ENCODE data around the gene PGP. TPM values are rescaled to one million over a fixed set of nuclear protein-coding genes. Genes with fewer than 3 reads are reported as not detected.

The PGP gene
- total and polyA plus RNA-seq, 10 of the 15 experiments (the other 5 are each of a cell fraction or from before 2014, with no cell fraction given), result 0.42 to 28.0 (median 12.1) TPM

- intact Hi-C loops (cut with micrococcal nuclease; ENCODE audit: unreplicated experiment), result loop anchor here (5.0 kb wide), 1 partner anchor 43 kb away; the partner anchor contains the start of gene ECI1
- Histone ChIP-seq H4K20me1 (ENCODE audit: control insufficient read depth, insufficient read depth) (no peaks in the 10 kb centered on the region), H3K36me3 (ENCODE audit: control insufficient read depth in 2 of 2, insufficient read depth in 2 of 2, low read length in 1 of 2) (peaks cover 8 to 19% of the 10 kb centered on the region in 2 experiments; a peak in 3 of 4 replicates), H3K4me2 (ENCODE audit: control insufficient read depth, insufficient read depth) (no peak overlapping the region), H3K27ac (ENCODE audit: control insufficient read depth, insufficient read depth) (no peak overlapping the region), H3K27me3 (replicated peaks in 1 of 2; ENCODE audit: control insufficient read depth in 2 of 2, insufficient read depth in 2 of 2, low read length in 1 of 2) (no peaks in the 10 kb centered on the region), H3K79me2 (ENCODE audit: control insufficient read depth, insufficient read depth, low read length) (peaks cover 33% of the 10 kb centered on the region), H3K4me1 (ENCODE audit: control insufficient read depth, insufficient read depth, low read length) (peaks cover 6% of the 10 kb centered on the region; the same call in 1 of the 2 replicates), H3K9ac (ENCODE audit: control insufficient read depth, insufficient read depth, low read length) (no peak overlapping the region), H3K9me3 (replicated peaks; ENCODE audit: control insufficient read depth, insufficient read depth, low read length) (no peaks in the 10 kb centered on the region), H3K4me3 (no peak overlapping the region), H2AFZ (ENCODE audit: control insufficient read depth, low read depth, low read length) (no peak overlapping the region)
- SMC1A ChIA-PET (ENCODE audit: uncharacterized antibody, unreplicated experiment), result no interaction called here
- RAD21 ChIA-PET (ENCODE audit: unreplicated experiment), result no interaction called here
- in situ Hi-C loops (cut with MboI), result no loop called here
- ATAC-seq, result no peak
- no peak for DNase-seq (ENCODE audit: low read depth, low spot score)
- TF ChIP-seq SREBF1 (IDR thresholded peaks at IDR 0.05; ENCODE audit: low read length) (no peak), TCF12 (IDR thresholded peaks at IDR 0.05; ENCODE audit: low read depth, low read length) (no peak), CHD1 (IDR thresholded peaks at IDR 0.05; ENCODE audit: low read depth, low read length) (no peak), HDGF (IDR thresholded peaks at IDR 0.05) (no peak), IKZF1 (conservative IDR thresholded peaks at IDR 0.05) (no peak), BRCA1 (IDR thresholded peaks at IDR 0.05; ENCODE audit: low read depth, low read length) (no peak)
- CTCF ChIA-PET, result no interaction called here
- 93% methylated on average over 29 of the region's 29 CpGs for WGBS (ENCODE audit: insufficient coverage, insufficient replicate concordance, low lambda C conversion rate, missing lambda C conversion rate)
- no peak for FAIRE-seq
- no TSS peak for BruUV-seq (replicated peaks)
- POLR2A ChIA-PET, result no interaction called here
These were observed 5.2 kb downstream of the PGP start for GRCh38 chr16:2209258-2210008.

- no peak for DNase-seq (ENCODE audit: low read depth, low spot score)
- intact Hi-C loops (cut with micrococcal nuclease; ENCODE audit: unreplicated experiment), result loop anchor here (5.0 kb wide), 1 partner anchor 44 kb away; the partner anchor contains the start of gene ECI1
- no peak overlapping the region for H3K4me2 ChIP-seq (ENCODE audit: control insufficient read depth, insufficient read depth)
- no peaks in the 10 kb centered on the region for H3K9me3 ChIP-seq (replicated peaks; ENCODE audit: control insufficient read depth, insufficient read depth, low read length)
- no peaks in the 10 kb centered on the region for H4K20me1 ChIP-seq (ENCODE audit: control insufficient read depth, insufficient read depth)
- no peak overlapping the region for H3K27ac ChIP-seq (ENCODE audit: control insufficient read depth, insufficient read depth)
- RAD21 ChIA-PET (ENCODE audit: unreplicated experiment), result no interaction called here
- CTCF ChIA-PET, result no interaction called here
- peaks cover 8 to 19% of the 10 kb centered on the region in 2 experiments; a peak in 3 of 4 replicates for H3K36me3 ChIP-seq (ENCODE audit: control insufficient read depth in 2 of 2, insufficient read depth in 2 of 2, low read length in 1 of 2)
- BruUV-seq (replicated peaks), result no TSS peak
- no peak overlapping the region for H3K9ac ChIP-seq (ENCODE audit: control insufficient read depth, insufficient read depth, low read length)
- H3K4me1 ChIP-seq (ENCODE audit: control insufficient read depth, insufficient read depth, low read length), result peaks cover 6% of the 10 kb centered on the region; the same call in 1 of the 2 replicates
- no peak overlapping the region for H2AFZ ChIP-seq (ENCODE audit: control insufficient read depth, low read depth, low read length)
- SMC1A ChIA-PET (ENCODE audit: uncharacterized antibody, unreplicated experiment), result no interaction called here
- in situ Hi-C loops (cut with MboI), result no loop called here
- POLR2A ChIA-PET, result no interaction called here
- WGBS (ENCODE audit: insufficient coverage, insufficient replicate concordance, low lambda C conversion rate, missing lambda C conversion rate), result 90% methylated on average over 9 of the region's 9 CpGs
- no peaks in the 10 kb centered on the region for H3K27me3 ChIP-seq (replicated peaks in 1 of 2; ENCODE audit: control insufficient read depth in 2 of 2, insufficient read depth in 2 of 2, low read length in 1 of 2)
- FAIRE-seq, result no peak
- no peak overlapping the region for H3K4me3 ChIP-seq
- H3K79me2 ChIP-seq (ENCODE audit: control insufficient read depth, insufficient read depth, low read length), result peaks cover 28% of the 10 kb centered on the region
- no peak for ATAC-seq
- TF ChIP-seq ZZZ3 (IDR thresholded peaks at IDR 0.05; ENCODE audit: control insufficient read depth, insufficient read length, low read depth) (no peak), SREBF1 (IDR thresholded peaks at IDR 0.05; ENCODE audit: low read length) (no peak), PKNOX1 (IDR thresholded peaks at IDR 0.05) (no peak), EGR1 (IDR thresholded peaks at IDR 0.05; ENCODE audit: borderline replicate concordance in 1 of 2, low read depth in 2 of 2, low read length in 2 of 2) (no peak), CREB1 (IDR thresholded peaks at IDR 0.05; ENCODE audit: low read depth) (no peak), MXI1 (IDR thresholded peaks at IDR 0.05; ENCODE audit: low read depth, low read length) (no peak), ATF7 (IDR thresholded peaks at IDR 0.05; ENCODE audit: low read depth) (no peak), HDAC6 (IDR thresholded peaks at IDR 0.05; ENCODE audit: unreplicated experiment) (no peak), JUND (IDR thresholded peaks at IDR 0.05; ENCODE audit: low read depth, low read length) (no peak), RCOR1 (conservative IDR thresholded peaks at IDR 0.05; ENCODE audit: low read depth, low read length) (no peak), TCF7 (IDR thresholded peaks at IDR 0.05; ENCODE audit: borderline replicate concordance) (no peak), KDM1A (IDR thresholded peaks at IDR 0.05; ENCODE audit: borderline replicate concordance) (no peak), YY1 (IDR thresholded peaks at IDR 0.05; ENCODE audit: low read depth, low read length) (no peak), ZNF217 (IDR thresholded peaks at IDR 0.05) (no peak), TBL1XR1 (IDR thresholded peaks at IDR 0.05; ENCODE audit: low read depth, low read length) (no peak)
These were observed 5.9 kb downstream of the PGP start for GRCh38 chr16:2208772-2209171.
